Endodermal cell (in vitro differentiated cells): Measurements from ENCODE around the gene SOX8. TPM values are rescaled to one million over a fixed set of nuclear protein-coding genes. Genes with fewer than 3 reads are reported as not detected.

Experiments
- DNase-seq: peaks from one replicate; pipeline ENCODE4 v3.0.0-alpha.2; 2017
- H3K27ac ChIP-seq: 2 replicates; pipeline ENCODE4 v1.5.1; 2013; ENCODE audit warnings: mild to moderate bottlenecking, low read depth, low read length, moderate library complexity
- H3K27me3 ChIP-seq: 2 replicates; pipeline ENCODE4 v1.6.1; 2013; ENCODE audit warnings: mild to moderate bottlenecking, low read length, moderate library complexity; ENCODE audit not compliant: insufficient read depth, control insufficient read depth, poor library complexity, severe bottlenecking
- H3K36me3 ChIP-seq: 2 replicates; pipeline ENCODE4 v1.7.0; 2013; ENCODE audit warnings: mild to moderate bottlenecking, low read length, moderate library complexity; ENCODE audit not compliant: control insufficient read depth, insufficient read depth
- H3K4me1 ChIP-seq: one replicate; pipeline ENCODE4 v1.7.0; 2013; ENCODE audit warnings: low read length; ENCODE audit not compliant: control insufficient read depth, insufficient read depth
- H3K4me3 ChIP-seq: 2 replicates; pipeline ENCODE4 v1.5.1; 2013; ENCODE audit warnings: mild to moderate bottlenecking, low read length, moderate library complexity
- H3K9ac ChIP-seq: 2 replicates; pipeline ENCODE4 v1.6.1; 2013; ENCODE audit warnings: mild to moderate bottlenecking, low read length, moderate library complexity; ENCODE audit not compliant: poor library complexity, severe bottlenecking; ENCODE audit errors: extremely low read depth
- H3K9me3 ChIP-seq: 2 replicates; pipeline ENCODE4 v1.6.1; 2013; ENCODE audit warnings: mild to moderate bottlenecking, low read length, moderate library complexity; ENCODE audit not compliant: control insufficient read depth
- H3K27ac Mint-ChIP-seq: 2 replicates; pipeline ENCODE4 v1.8.0; 2020; ENCODE audit warnings: mixed read lengths
- H3K27me3 Mint-ChIP-seq: 2 replicates; pipeline ENCODE4 v1.8.0; 2021; ENCODE audit warnings: mild to moderate bottlenecking, mixed read lengths; ENCODE audit not compliant: insufficient read depth
- H3K36me3 Mint-ChIP-seq: 2 replicates; pipeline ENCODE4 v1.8.0; 2020; ENCODE audit warnings: low read depth, mixed read lengths
- H3K4me1 Mint-ChIP-seq: 2 replicates; pipeline ENCODE4 v1.8.0; 2020; ENCODE audit warnings: mixed read lengths
- H3K4me3 Mint-ChIP-seq: 2 replicates; pipeline ENCODE4 v1.8.0; 2020; ENCODE audit warnings: mild to moderate bottlenecking, moderate library complexity, mixed read lengths
- H3K9me3 Mint-ChIP-seq: 2 replicates; pipeline ENCODE4 v1.8.0; 2020; ENCODE audit warnings: mild to moderate bottlenecking, mixed read lengths
- CTCF ChIP-seq: fragments of 200-600 bp; sonication (generic); conservative IDR thresholded peaks from 2 replicates; pipeline ENCODE4 v1.5.0; 2021; ENCODE audit warnings: antibody characterized with exemption, mild to moderate bottlenecking
- WGBS, 2 experiments: methylation state at CpG; one replicate each; pipeline versions ENCODE4 v1.1.5 to v1.1.7; 2013; ENCODE audit warnings: missing lambda C conversion rate in 2 of 2, mixed read lengths in 1 of 2; ENCODE audit not compliant: insufficient coverage in 1 of 2, insufficient read length in 1 of 2; 5-methylcytosine and 5-hydroxymethylcytosine counted together
- total RNA-seq, 2 donors: library from RNA; stranded (reverse); fragmentation: NEBNext Ultra II Directional in 1 of 2; extraction: Animal tissue kit (Norgen Biotek cat#: 25700) in 1 of 2; gene quantifications; 2 replicates in 1 of 2; 3 replicates in 1 of 2; pipeline ENCODE4 v1.2.1, GENCODE V29; 2021

The SOX8 gene
- total RNA-seq, 2 donors from 2014 or later = 0.69 to 5.1 TPM

- Mint-ChIP-seq H3K27me3 (peaks cover 3% of the 10 kb centered on the region), H3K36me3 (peaks cover 19% of the 10 kb centered on the region), H3K27ac (no peak overlapping the region), H3K9me3 (peaks cover 15% of the 10 kb centered on the region), H3K4me3 (no peak overlapping the region), H3K4me1 (peaks cover 11% of the 10 kb centered on the region)
- Histone ChIP-seq H3K27me3 (no peaks in the 10 kb centered on the region), H3K9me3 (peaks cover 4% of the 10 kb centered on the region), H3K36me3 (peaks cover 3% of the 10 kb centered on the region), H3K27ac (no peak overlapping the region), H3K4me1 (peaks cover 3% of the 10 kb centered on the region), H3K9ac (no peak overlapping the region), H3K4me3 (no peak overlapping the region)
- no peak for DNase-seq
- no peak for TF ChIP-seq CTCF
- 90 to 92% methylated on average over 4 of the region's 4 CpGs for WGBS, 2 experiments
Observed at GRCh38 chr16:965487-965886, 16.1 kb upstream of the SOX8 start.

GRCh38 chr16:966035-966434, 15.5 kb upstream of the SOX8 start:
- Mint-ChIP-seq H3K9me3 (peaks cover 15% of the 10 kb centered on the region), H3K4me3 (no peak overlapping the region), H3K4me1 (peaks cover 11% of the 10 kb centered on the region), H3K27me3 (peaks cover 3% of the 10 kb centered on the region), H3K27ac (no peak overlapping the region), H3K36me3 (peaks cover 19% of the 10 kb centered on the region)
- H3K36me3 ChIP-seq = peaks cover 3% of the 10 kb centered on the region
- no peak for DNase-seq
- H3K27me3 ChIP-seq = no peaks in the 10 kb centered on the region
- H3K27ac ChIP-seq = no peak overlapping the region
- no peak for TF ChIP-seq CTCF
- no peak overlapping the region for H3K9ac ChIP-seq
- 94 to 95% methylated on average over 18 of the region's 18 CpGs for WGBS, 2 experiments
- no peak overlapping the region for H3K4me3 ChIP-seq
- H3K9me3 ChIP-seq = peaks cover 4% of the 10 kb centered on the region
- H3K4me1 ChIP-seq = peaks cover 3% of the 10 kb centered on the region

- Mint-ChIP-seq H3K4me3 (no peak overlapping the region), H3K9me3 (peaks cover 16% of the 10 kb centered on the region), H3K27me3 (peaks cover 6% of the 10 kb centered on the region), H3K4me1 (peaks cover 11% of the 10 kb centered on the region), H3K36me3 (peaks cover 19% of the 10 kb centered on the region), H3K27ac (no peak overlapping the region)
- no peak for DNase-seq
- Histone ChIP-seq H3K4me3 (no peak overlapping the region), H3K9ac (no peak overlapping the region), H3K4me1 (peaks cover 3% of the 10 kb centered on the region), H3K36me3 (peaks cover 3% of the 10 kb centered on the region), H3K27ac (no peak overlapping the region), H3K27me3 (peaks cover 3% of the 10 kb centered on the region), H3K9me3 (peaks cover 4% of the 10 kb centered on the region)
- WGBS, 2 experiments = 95 to 97% methylated on average over 10 of the region's 10 CpGs
- TF ChIP-seq CTCF = no peak
Observed at GRCh38 chr16:966505-966904, 15.1 kb upstream of the SOX8 start.
